HL-60 (cell line): ENCODE data around the gene DOCK1.

Experiments used
- DNase-seq, 2 experiments: peaks; one replicate each; pipeline ENCODE4 v3.0.0-alpha.2; 2010 to 2020; ENCODE audit warnings: low read depth in 1 of 2, low spot score in 1 of 2
- H3K27ac ChIP-seq: fragments of 250-450 bp; sonication (Bioruptor Pico); replicated peaks from 2 replicates; pipeline ENCODE4 v1.5.1; 2020; ENCODE audit warnings: mild to moderate bottlenecking, moderate library complexity
- H3K27me3 ChIP-seq: fragments of 250-450 bp; sonication (Bioruptor Pico); 2 replicates; pipeline ENCODE4 v1.5.1; 2021; ENCODE audit warnings: mild to moderate bottlenecking, moderate library complexity; ENCODE audit not compliant: insufficient read depth, poor library complexity, severe bottlenecking
- H3K4me3 ChIP-seq: replicated peaks from 2 replicates; pipeline ENCODE4 v1.5.1; 2011; ENCODE audit warnings: mild to moderate bottlenecking, control low read depth, low read length; ENCODE audit not compliant: insufficient read depth
- CTCF ChIP-seq: IDR thresholded peaks from one replicate; pipeline ENCODE4 v1.5.1; 2011; ENCODE audit warnings: low read length, control low read depth, inconsistent platforms; ENCODE audit not compliant: insufficient read depth
- GABPA ChIP-seq: IDR thresholded peaks from 2 replicates; pipeline ENCODE4 v1.6.1; 2012; ENCODE audit warnings: low read depth
- POLR2AphosphoS5 ChIP-seq: IDR thresholded peaks from 2 replicates; pipeline ENCODE4 v1.6.1; 2012; ENCODE audit warnings: low read depth
- REST ChIP-seq: IDR thresholded peaks from 2 replicates; pipeline ENCODE4 v1.6.1; 2012; ENCODE audit warnings: low read depth; ENCODE audit not compliant: insufficient replicate concordance
- SPI1 ChIP-seq: IDR thresholded peaks from 2 replicates; pipeline ENCODE4 v1.6.1; 2012; ENCODE audit warnings: low read depth, mild to moderate bottlenecking, borderline replicate concordance

DOCK1 gene

GRCh38 chr10:127259347-127259746, 354.1 kb downstream of the DOCK1 start:
- H3K27ac ChIP-seq, result no peak overlapping the region
- TF ChIP-seq REST, result no peak
- no peak for TF ChIP-seq POLR2AphosphoS5
- TF ChIP-seq GABPA, result no peak
- no peak for TF ChIP-seq SPI1
- TF ChIP-seq CTCF, result no peak
- DNase-seq, result no peak
- H3K27me3 ChIP-seq, result no peaks in the 10 kb centered on the region
- no peak overlapping the region for H3K4me3 ChIP-seq

GRCh38 chr10:127262606-127263005, 357.4 kb downstream of the DOCK1 start:
- TF ChIP-seq CTCF, result no peak
- no peak for TF ChIP-seq GABPA
- TF ChIP-seq POLR2AphosphoS5, result no peak
- no peak for TF ChIP-seq SPI1
- TF ChIP-seq REST, result no peak
- DNase-seq, result no peak
- no peak overlapping the region for H3K27ac ChIP-seq
- no peak overlapping the region for H3K4me3 ChIP-seq
- no peaks in the 10 kb centered on the region for H3K27me3 ChIP-seq

- Histone ChIP-seq H3K4me3 (no peak overlapping the region), H3K27me3 (no peaks in the 10 kb centered on the region), H3K27ac (no peak overlapping the region)
- TF ChIP-seq SPI1, result no peak
- no peak for TF ChIP-seq GABPA
- no peak for TF ChIP-seq CTCF
- no peak for DNase-seq
Observed at GRCh38 chr10:127265288-127265687, 360.1 kb downstream of the DOCK1 start.

GRCh38 chr10:127266431-127266830, 361.2 kb downstream of the DOCK1 start:
- DNase-seq, result no peak
- no peak for TF ChIP-seq REST
- no peak for TF ChIP-seq GABPA
- TF ChIP-seq CTCF, result no peak
- TF ChIP-seq POLR2AphosphoS5, result no peak
- TF ChIP-seq SPI1, result no peak
- no peak overlapping the region for H3K4me3 ChIP-seq
- no peak overlapping the region for H3K27ac ChIP-seq
- H3K27me3 ChIP-seq, result no peaks in the 10 kb centered on the region
